ENCODE results near the gene LAMC2. TPM values are rescaled to one million over a fixed set of nuclear protein-coding genes. Genes with fewer than 3 reads are reported as not detected.
"Not testable (repeated sequence)": the region's sequence is repeated elsewhere in the genome, so short reads cannot be mapped to it uniquely, and the experiment has no call there.

Gene LAMC2
- total RNA-seq, 1 donor = 3.3 TPM

GRCh38 chr1:183239793-183240525 lies 53.9 kb downstream of the LAMC2 start:
- Histone ChIP-seq H3K27ac (ENCODE audit: low read depth, low read length) (peak overlapping the region; percentile 4), H3K27me3 (ENCODE audit: insufficient read depth, low read length) (no peaks in the 10 kb centered on the region), H4K20me1 (ENCODE audit: insufficient read depth, low read length) (no peaks in the 10 kb centered on the region), H3K4me1 (ENCODE audit: insufficient read depth, low read length) (peaks cover 65% of the 10 kb centered on the region), H3K4me3 (ENCODE audit: insufficient read depth, low read length) (no peak overlapping the region), H3K36me3 (ENCODE audit: insufficient read depth, low read length) (no peaks in the 10 kb centered on the region), H3K9me3 (ENCODE audit: low read depth, low read length) (no peaks in the 10 kb centered on the region), H2AFZ (ENCODE audit: low read length) (peak overlapping the region; percentile 37), H3K79me2 (ENCODE audit: insufficient read depth, low read length) (no peaks in the 10 kb centered on the region), H3K4me2 (ENCODE audit: insufficient read depth, low read length) (no peak overlapping the region)
- no peak for DNase-seq (ENCODE audit: insufficient read length, low spot score, missing footprints)
- no peak for TF ChIP-seq CTCF (IDR thresholded peaks at IDR 0.05; ENCODE audit: extremely low read depth, low read depth, low read length)

- no peak overlapping the region for H3K4me2 ChIP-seq (ENCODE audit: insufficient read depth, low read length)
- H3K4me1 ChIP-seq (ENCODE audit: insufficient read depth, low read length) = peaks cover 60% of the 10 kb centered on the region
- no peaks in the 10 kb centered on the region for H3K27me3 ChIP-seq (ENCODE audit: insufficient read depth, low read length)
- no peaks in the 10 kb centered on the region for H3K9me3 ChIP-seq (ENCODE audit: low read depth, low read length)
- no peak overlapping the region for H3K27ac ChIP-seq (ENCODE audit: low read depth, low read length)
- no peaks in the 10 kb centered on the region for H3K36me3 ChIP-seq (ENCODE audit: insufficient read depth, low read length)
- no peak overlapping the region for H2AFZ ChIP-seq (ENCODE audit: low read length)
- DNase-seq (ENCODE audit: insufficient read length, low spot score, missing footprints) = no peak
- no peaks in the 10 kb centered on the region for H3K79me2 ChIP-seq (ENCODE audit: insufficient read depth, low read length)
- no peaks in the 10 kb centered on the region for H4K20me1 ChIP-seq (ENCODE audit: insufficient read depth, low read length)
- H3K4me3 ChIP-seq (ENCODE audit: insufficient read depth, low read length) = no peak overlapping the region
- no peak for TF ChIP-seq CTCF (IDR thresholded peaks at IDR 0.05; ENCODE audit: extremely low read depth, low read depth, low read length)
Measured at GRCh38 chr1:183240526-183240825, 54.4 kb downstream of the LAMC2 start.

GRCh38 chr1:183240853-183241252 lies 54.8 kb downstream of the LAMC2 start:
- H3K36me3 ChIP-seq (ENCODE audit: insufficient read depth, low read length); H4K20me1 ChIP-seq (ENCODE audit: insufficient read depth, low read length); H2AFZ ChIP-seq (ENCODE audit: low read length); H3K9me3 ChIP-seq (ENCODE audit: low read depth, low read length); H3K4me2 ChIP-seq (ENCODE audit: insufficient read depth, low read length); H3K79me2 ChIP-seq (ENCODE audit: insufficient read depth, low read length); DNase-seq (ENCODE audit: insufficient read length, low spot score, missing footprints); H3K27me3 ChIP-seq (ENCODE audit: insufficient read depth, low read length); H3K4me3 ChIP-seq (ENCODE audit: insufficient read depth, low read length): not testable (repeated sequence)
- H3K4me1 ChIP-seq (ENCODE audit: insufficient read depth, low read length) = peaks cover 57% of the 10 kb centered on the region
- peak overlapping the region; percentile 77 for H3K27ac ChIP-seq (ENCODE audit: low read depth, low read length)

GRCh38 chr1:183241471-183241870 lies 55.4 kb downstream of the LAMC2 start:
- TF ChIP-seq CTCF (IDR thresholded peaks at IDR 0.05; ENCODE audit: extremely low read depth, low read depth, low read length) = no peak
- Histone ChIP-seq H3K4me2 (ENCODE audit: insufficient read depth, low read length) (peak overlapping the region; percentile 11), H4K20me1 (ENCODE audit: insufficient read depth, low read length) (no peaks in the 10 kb centered on the region), H3K4me1 (ENCODE audit: insufficient read depth, low read length) (peaks cover 55% of the 10 kb centered on the region), H2AFZ (ENCODE audit: low read length) (no peak overlapping the region), H3K27ac (ENCODE audit: low read depth, low read length) (peak overlapping the region; percentile 77), H3K9me3 (ENCODE audit: low read depth, low read length) (no peaks in the 10 kb centered on the region), H3K79me2 (ENCODE audit: insufficient read depth, low read length) (no peaks in the 10 kb centered on the region), H3K36me3 (ENCODE audit: insufficient read depth, low read length) (no peaks in the 10 kb centered on the region), H3K27me3 (ENCODE audit: insufficient read depth, low read length) (no peaks in the 10 kb centered on the region), H3K4me3 (ENCODE audit: insufficient read depth, low read length) (no peak overlapping the region)
- peak; percentile 66 for DNase-seq (ENCODE audit: insufficient read length, low spot score, missing footprints)

Measured in osteoblast (primary cell).